HEK293 (cell line): ENCODE results near the gene CDKAL1.

Experiments
- CTCF ChIP-seq: fragments of 450-650 bp; formaldehyde crosslinking; IDR thresholded peaks from 2 replicates; pipeline ENCODE4 v1.5.1; 2016; ENCODE audit warnings: missing biosample characterization, missing genetic modification characterization
- REST ChIP-seq: fragments of 450-650 bp; formaldehyde crosslinking; IDR thresholded peaks from 2 replicates; pipeline ENCODE4 v1.5.1; 2016; ENCODE audit warnings: missing biosample characterization, missing genetic modification characterization
- WT1 ChIP-seq: fragments of 450-650 bp; formaldehyde crosslinking; IDR thresholded peaks from 2 replicates; pipeline ENCODE4 v1.5.1; 2016; ENCODE audit warnings: missing biosample characterization, missing genetic modification characterization
- YY1 ChIP-seq: fragments of 450-650 bp; formaldehyde crosslinking; IDR thresholded peaks from 2 replicates; pipeline ENCODE4 v1.5.1; 2018; ENCODE audit warnings: missing biosample characterization, missing genetic modification characterization
- ZNF114 ChIP-seq: fragments of 450-650 bp; formaldehyde crosslinking; IDR thresholded peaks from 2 replicates; pipeline ENCODE4 v1.5.0; 2017; ENCODE audit warnings: missing biosample characterization, missing genetic modification characterization
- ZNF274 ChIP-seq, 2 experiments: fragments of 200-500 bp in 1 of 2; fragments of 450-650 bp in 1 of 2; sonication (Bioruptor generic) in 1 of 2; formaldehyde crosslinking in 1 of 2; IDR thresholded peaks; 2 replicates each; pipeline versions ENCODE4 v1.5.1 to v1.6.1; 2014 to 2016; ENCODE audit warnings: borderline replicate concordance in 1 of 2, inconsistent platforms in 1 of 2, low read length in 1 of 2, missing biosample characterization in 1 of 2, missing genetic modification characterization in 1 of 2
- ZNF544 ChIP-seq: fragments of 450-650 bp; formaldehyde crosslinking; IDR thresholded peaks from 2 replicates; pipeline ENCODE4 v1.5.0; 2017; ENCODE audit warnings: missing biosample characterization, missing genetic modification characterization
- ZNF571 ChIP-seq: fragments of 450-650 bp; formaldehyde crosslinking; IDR thresholded peaks from 2 replicates; pipeline ENCODE4 v1.5.0; 2017; ENCODE audit warnings: missing biosample characterization, missing genetic modification characterization
- ZNF776 ChIP-seq: fragments of 450-650 bp; formaldehyde crosslinking; IDR thresholded peaks from 2 replicates; pipeline ENCODE4 v1.5.0; 2017; ENCODE audit warnings: missing biosample characterization, missing genetic modification characterization, borderline replicate concordance
- TF ChIP-seq, protein P1 (sequence below): fragments of 450-650 bp; formaldehyde crosslinking; IDR thresholded peaks from 2 replicates; pipeline ENCODE4 v1.5.1; 2016; ENCODE audit warnings: missing biosample characterization, missing genetic modification characterization
- TF ChIP-seq, protein P2 (sequence below): fragments of 450-650 bp; formaldehyde crosslinking; IDR thresholded peaks from 2 replicates; pipeline ENCODE4 v1.5.1; 2016; ENCODE audit warnings: missing biosample characterization, missing genetic modification characterization, low read depth

DNA sequence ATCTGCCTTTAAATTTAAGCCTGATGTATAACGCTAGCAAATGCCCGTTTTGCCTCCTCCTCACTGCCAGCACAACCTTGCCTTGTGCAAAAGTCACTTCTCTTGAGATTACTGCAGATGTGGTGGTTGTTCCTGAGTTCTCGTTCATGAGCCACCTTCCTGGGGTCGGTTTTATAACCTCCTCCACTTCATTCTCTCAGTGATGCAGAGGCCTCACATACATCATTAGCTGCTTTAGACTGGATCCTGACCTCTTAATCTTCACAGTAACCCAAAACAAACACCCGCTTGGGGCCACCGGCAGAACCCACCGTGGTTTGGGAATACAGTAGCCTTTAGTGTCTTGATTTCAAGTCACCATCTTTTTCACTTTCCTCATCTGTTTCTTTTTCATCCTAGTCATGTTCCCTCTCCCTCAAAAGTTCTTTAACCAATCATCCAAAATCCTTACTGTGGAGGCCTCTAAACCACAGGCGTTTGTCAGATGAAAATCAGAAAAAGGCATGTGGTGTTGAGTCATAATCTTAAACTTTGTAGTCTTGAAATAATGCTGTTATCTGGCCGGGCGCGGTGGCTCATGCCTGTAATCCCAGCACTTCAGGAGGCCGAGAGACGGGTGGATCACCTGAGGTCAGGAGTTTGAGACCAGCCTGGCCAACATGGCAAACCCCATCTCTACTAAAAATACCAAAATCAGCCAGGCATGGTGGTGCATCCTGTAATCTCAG lies 629.0 kb downstream of the CDKAL1 start:
- TF ChIP-seq, protein P1, sequence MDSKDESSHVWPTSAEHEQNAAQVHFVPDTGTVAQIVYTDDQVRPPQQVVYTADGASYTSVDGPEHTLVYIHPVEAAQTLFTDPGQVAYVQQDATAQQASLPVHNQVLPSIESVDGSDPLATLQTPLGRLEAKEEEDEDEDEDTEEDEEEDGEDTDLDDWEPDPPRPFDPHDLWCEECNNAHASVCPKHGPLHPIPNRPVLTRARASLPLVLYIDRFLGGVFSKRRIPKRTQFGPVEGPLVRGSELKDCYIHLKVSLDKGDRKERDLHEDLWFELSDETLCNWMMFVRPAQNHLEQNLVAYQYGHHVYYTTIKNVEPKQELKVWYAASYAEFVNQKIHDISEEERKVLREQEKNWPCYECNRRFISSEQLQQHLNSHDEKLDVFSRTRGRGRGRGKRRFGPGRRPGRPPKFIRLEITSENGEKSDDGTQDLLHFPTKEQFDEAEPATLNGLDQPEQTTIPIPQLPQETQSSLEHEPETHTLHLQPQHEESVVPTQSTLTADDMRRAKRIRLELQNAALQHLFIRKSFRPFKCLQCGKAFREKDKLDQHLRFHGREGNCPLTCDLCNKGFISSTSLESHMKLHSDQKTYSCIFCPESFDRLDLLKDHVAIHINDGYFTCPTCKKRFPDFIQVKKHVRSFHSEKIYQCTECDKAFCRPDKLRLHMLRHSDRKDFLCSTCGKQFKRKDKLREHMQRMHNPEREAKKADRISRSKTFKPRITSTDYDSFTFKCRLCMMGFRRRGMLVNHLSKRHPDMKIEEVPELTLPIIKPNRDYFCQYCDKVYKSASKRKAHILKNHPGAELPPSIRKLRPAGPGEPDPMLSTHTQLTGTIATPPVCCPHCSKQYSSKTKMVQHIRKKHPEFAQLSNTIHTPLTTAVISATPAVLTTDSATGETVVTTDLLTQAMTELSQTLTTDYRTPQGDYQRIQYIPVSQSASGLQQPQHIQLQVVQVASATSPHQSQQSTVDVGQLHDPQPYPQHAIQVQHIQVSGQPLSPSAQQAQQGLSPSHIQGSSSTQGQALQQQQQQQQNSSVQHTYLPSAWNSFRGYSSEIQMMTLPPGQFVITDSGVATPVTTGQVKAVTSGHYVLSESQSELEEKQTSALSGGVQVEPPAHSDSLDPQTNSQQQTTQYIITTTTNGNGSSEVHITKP (tag by site-specific recombination) = no peak
- TF ChIP-seq ZNF776 (tag by site-specific recombination) (no peak), WT1 (tag by site-specific recombination) (no peak), YY1 (tag by site-specific recombination) (no peak), ZNF114 (tag by site-specific recombination) (no peak), ZNF571 (tag by site-specific recombination) (no peak), ZNF274 (IDR thresholded peaks at IDR 0.05; ENCODE audit: low read length) (no peak), ZNF274 (tag by site-specific recombination; IDR thresholded peaks at IDR 0.05; ENCODE audit: borderline replicate concordance) (no peak), ZNF544 (tag by site-specific recombination) (no peak), CTCF (tag by site-specific recombination) (no peak), REST (tag by site-specific recombination) (no peak)
- TF ChIP-seq, protein P2, sequence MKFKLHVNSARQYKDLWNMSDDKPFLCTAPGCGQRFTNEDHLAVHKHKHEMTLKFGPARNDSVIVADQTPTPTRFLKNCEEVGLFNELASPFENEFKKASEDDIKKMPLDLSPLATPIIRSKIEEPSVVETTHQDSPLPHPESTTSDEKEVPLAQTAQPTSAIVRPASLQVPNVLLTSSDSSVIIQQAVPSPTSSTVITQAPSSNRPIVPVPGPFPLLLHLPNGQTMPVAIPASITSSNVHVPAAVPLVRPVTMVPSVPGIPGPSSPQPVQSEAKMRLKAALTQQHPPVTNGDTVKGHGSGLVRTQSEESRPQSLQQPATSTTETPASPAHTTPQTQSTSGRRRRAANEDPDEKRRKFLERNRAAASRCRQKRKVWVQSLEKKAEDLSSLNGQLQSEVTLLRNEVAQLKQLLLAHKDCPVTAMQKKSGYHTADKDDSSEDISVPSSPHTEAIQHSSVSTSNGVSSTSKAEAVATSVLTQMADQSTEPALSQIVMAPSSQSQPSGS (tag by site-specific recombination) = no peak
